ENCODE data around the gene RBM47.

The RBM47 gene

DNA sequence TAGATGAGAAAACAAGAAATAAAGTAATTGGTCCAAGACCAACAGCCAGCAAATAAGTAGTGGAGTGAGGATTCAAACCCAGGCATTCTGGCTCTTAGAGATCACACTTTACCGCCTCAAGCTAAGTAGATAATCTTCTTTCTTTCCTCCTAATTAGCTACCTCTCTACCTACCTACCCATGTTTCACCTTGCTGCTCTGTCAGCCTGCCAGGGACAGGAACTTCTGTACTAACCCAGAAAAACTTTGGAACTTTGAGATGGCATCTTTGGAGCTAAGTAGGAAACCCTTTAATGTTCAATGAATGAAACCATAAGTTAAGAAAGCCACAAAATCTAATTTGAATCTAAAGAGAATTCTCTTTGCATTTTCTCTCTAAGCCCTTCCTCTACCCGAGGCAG lies 149.4 kb downstream of the RBM47 start:
- no peaks in the 10 kb centered on the region for H3K79me2 ChIP-seq (ENCODE audit: insufficient read depth, low read length)

DNA sequence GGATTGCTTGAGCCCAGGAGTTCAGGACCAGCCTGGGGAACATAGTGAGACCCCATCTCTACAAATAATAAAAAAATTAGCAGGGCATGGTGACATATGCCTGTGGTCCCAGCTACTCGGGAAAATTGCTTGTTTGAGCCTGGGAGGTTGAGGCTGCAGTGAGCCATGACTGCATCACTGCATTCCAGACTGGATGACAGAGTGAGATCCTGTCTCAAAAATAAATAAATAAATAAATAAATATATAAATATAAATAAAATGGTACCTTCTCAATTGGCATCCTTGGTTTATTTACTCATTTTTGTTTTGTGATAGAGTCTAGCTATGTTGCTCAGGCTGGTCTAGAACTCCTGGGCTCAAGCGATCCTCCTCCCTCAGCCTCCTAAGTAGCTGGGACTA lies 150.3 kb downstream of the RBM47 start:
- Histone ChIP-seq H2AFZ (ENCODE audit: low read depth, low read length, severe bottlenecking) (no peak overlapping the region), H3K79me2 (ENCODE audit: insufficient read depth, low read length) (no peaks in the 10 kb centered on the region), H3K9me2 (replicated peaks; ENCODE audit: insufficient read depth, low read length) (no peaks in the 10 kb centered on the region), H3F3A (ENCODE audit: insufficient read depth) (no peaks in the 10 kb centered on the region), H3K36me3 (ENCODE audit: low read length) (no peaks in the 10 kb centered on the region), H3K4me3 (ENCODE audit: insufficient read depth, low read length, poor library complexity, severe bottlenecking) (no peak overlapping the region), H3K27me3 (ENCODE audit: low read length) (no peaks in the 10 kb centered on the region), H3K4me2 (ENCODE audit: low read depth, low read length, poor library complexity, severe bottlenecking) (no peak overlapping the region), H3K9me3 (ENCODE audit: insufficient read depth, low read length) (no peaks in the 10 kb centered on the region), H3K27ac (ENCODE audit: low read depth, low read length) (no peak overlapping the region), H4K20me1 (ENCODE audit: low read depth, low read length) (no peaks in the 10 kb centered on the region), H3K9ac (ENCODE audit: low read length) (no peak overlapping the region)
- no peak for TF ChIP-seq EZH2phosphoT487 (conservative IDR thresholded peaks at IDR 0.05; ENCODE audit: low read length)
- TF ChIP-seq, protein P1, sequence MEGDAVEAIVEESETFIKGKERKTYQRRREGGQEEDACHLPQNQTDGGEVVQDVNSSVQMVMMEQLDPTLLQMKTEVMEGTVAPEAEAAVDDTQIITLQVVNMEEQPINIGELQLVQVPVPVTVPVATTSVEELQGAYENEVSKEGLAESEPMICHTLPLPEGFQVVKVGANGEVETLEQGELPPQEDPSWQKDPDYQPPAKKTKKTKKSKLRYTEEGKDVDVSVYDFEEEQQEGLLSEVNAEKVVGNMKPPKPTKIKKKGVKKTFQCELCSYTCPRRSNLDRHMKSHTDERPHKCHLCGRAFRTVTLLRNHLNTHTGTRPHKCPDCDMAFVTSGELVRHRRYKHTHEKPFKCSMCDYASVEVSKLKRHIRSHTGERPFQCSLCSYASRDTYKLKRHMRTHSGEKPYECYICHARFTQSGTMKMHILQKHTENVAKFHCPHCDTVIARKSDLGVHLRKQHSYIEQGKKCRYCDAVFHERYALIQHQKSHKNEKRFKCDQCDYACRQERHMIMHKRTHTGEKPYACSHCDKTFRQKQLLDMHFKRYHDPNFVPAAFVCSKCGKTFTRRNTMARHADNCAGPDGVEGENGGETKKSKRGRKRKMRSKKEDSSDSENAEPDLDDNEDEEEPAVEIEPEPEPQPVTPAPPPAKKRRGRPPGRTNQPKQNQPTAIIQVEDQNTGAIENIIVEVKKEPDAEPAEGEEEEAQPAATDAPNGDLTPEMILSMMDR (IDR thresholded peaks at IDR 0.05; ENCODE audit: insufficient read depth, low read length, poor library complexity, severe bottlenecking): no peak

More for the DNA sequence above, 149.4 kb downstream of the RBM47 start:
- H3K9ac ChIP-seq (ENCODE audit: low read length): no peak overlapping the region
- TF ChIP-seq EZH2phosphoT487 (conservative IDR thresholded peaks at IDR 0.05; ENCODE audit: low read length): no peak
- TF ChIP-seq, protein P1 (IDR thresholded peaks at IDR 0.05; ENCODE audit: insufficient read depth, low read length, poor library complexity, severe bottlenecking): no peak
- H3K9me3 ChIP-seq (ENCODE audit: insufficient read depth, low read length): no peaks in the 10 kb centered on the region
- no peaks in the 10 kb centered on the region for H3K36me3 ChIP-seq (ENCODE audit: low read length)
- no peak overlapping the region for H3K4me3 ChIP-seq (ENCODE audit: insufficient read depth, low read length, poor library complexity, severe bottlenecking)
- no peaks in the 10 kb centered on the region for H4K20me1 ChIP-seq (ENCODE audit: low read depth, low read length)
- H3K27ac ChIP-seq (ENCODE audit: low read depth, low read length): no peak overlapping the region
- no peaks in the 10 kb centered on the region for H3F3A ChIP-seq (ENCODE audit: insufficient read depth)
- H3K4me2 ChIP-seq (ENCODE audit: low read depth, low read length, poor library complexity, severe bottlenecking): no peak overlapping the region
- no peak overlapping the region for H2AFZ ChIP-seq (ENCODE audit: low read depth, low read length, severe bottlenecking)
- H3K27me3 ChIP-seq (ENCODE audit: low read length): no peaks in the 10 kb centered on the region
- H3K9me2 ChIP-seq (replicated peaks; ENCODE audit: insufficient read depth, low read length): no peaks in the 10 kb centered on the region

DNA sequence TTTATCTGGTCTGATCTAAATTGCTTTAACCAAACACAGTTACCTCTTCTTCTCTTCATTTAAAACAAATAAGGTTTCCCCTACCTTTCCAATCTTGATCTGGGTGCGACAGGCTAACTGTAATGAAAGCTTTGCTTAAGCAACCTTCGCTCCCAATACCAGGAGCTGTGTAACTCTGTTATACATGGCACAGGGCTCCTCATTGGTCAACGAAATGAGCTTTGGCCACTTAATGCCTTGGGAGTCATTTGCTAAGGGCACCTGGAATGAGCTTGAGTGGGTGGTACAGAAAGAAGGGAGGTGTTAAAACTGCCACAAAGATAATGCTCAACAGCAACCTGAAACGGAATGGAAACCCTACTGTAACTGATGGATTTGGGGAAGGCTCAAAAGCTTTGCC lies 154.1 kb downstream of the RBM47 start:
- Histone ChIP-seq H3F3A (ENCODE audit: insufficient read depth) (no peaks in the 10 kb centered on the region), H3K4me3 (ENCODE audit: insufficient read depth, low read length, poor library complexity, severe bottlenecking) (no peak overlapping the region), H3K9ac (ENCODE audit: low read length) (no peak overlapping the region), H3K79me2 (ENCODE audit: insufficient read depth, low read length) (no peaks in the 10 kb centered on the region), H2AFZ (ENCODE audit: low read depth, low read length, severe bottlenecking) (no peak overlapping the region), H3K36me3 (ENCODE audit: low read length) (no peaks in the 10 kb centered on the region), H3K9me3 (ENCODE audit: insufficient read depth, low read length) (no peaks in the 10 kb centered on the region), H3K27me3 (ENCODE audit: low read length) (no peaks in the 10 kb centered on the region), H3K9me2 (replicated peaks; ENCODE audit: insufficient read depth, low read length) (no peaks in the 10 kb centered on the region), H3K4me2 (ENCODE audit: low read depth, low read length, poor library complexity, severe bottlenecking) (no peak overlapping the region), H4K20me1 (ENCODE audit: low read depth, low read length) (no peaks in the 10 kb centered on the region), H3K27ac (ENCODE audit: low read depth, low read length) (no peak overlapping the region)
- no peak for TF ChIP-seq EZH2phosphoT487 (conservative IDR thresholded peaks at IDR 0.05; ENCODE audit: low read length)
- TF ChIP-seq, protein P1 (IDR thresholded peaks at IDR 0.05; ENCODE audit: insufficient read depth, low read length, poor library complexity, severe bottlenecking): no peak
